HepG2 (cell line): ENCODE results near the gene VAC14. TPM values are rescaled to one million over a fixed set of nuclear protein-coding genes. Genes with fewer than 3 reads are reported as not detected.

ENCODE experiments used
- ARID2 ChIP-seq: sonication (generic); formaldehyde crosslinking; IDR thresholded peaks from 2 replicates; pipeline ENCODE4 v1.8.1; 2022; ENCODE audit warnings: mild to moderate bottlenecking, missing genetic modification reagents, borderline replicate concordance
- CHD4 ChIP-seq: fragments of 200-600 bp; sonication (generic); IDR thresholded peaks from 2 replicates; pipeline ENCODE4 v1.7.0; 2017; ENCODE audit warnings: mild to moderate bottlenecking, low read length, borderline replicate concordance
- MBNL3 ChIP-seq: fragments of 250-450 bp; sonication (Bioruptor Pico); conservative IDR thresholded peaks from 2 replicates; pipeline ENCODE4 v1.8.0; 2022; ENCODE audit warnings: mild to moderate bottlenecking, inconsistent platforms
- MIXL1 ChIP-seq: IDR thresholded peaks from 2 replicates; pipeline ENCODE4 v1.6.1; 2016
- MTA1 ChIP-seq: sonication (generic); formaldehyde crosslinking; IDR thresholded peaks from 2 replicates; pipeline ENCODE4 v1.4.0; 2020; ENCODE audit warnings: missing genetic modification reagents, mild to moderate bottlenecking, borderline replicate concordance
- NCOA1 ChIP-seq: sonication (generic); formaldehyde crosslinking; IDR thresholded peaks from 2 replicates; pipeline ENCODE4 v1.9.0; 2021; ENCODE audit warnings: missing genetic modification reagents
- NFE2L2 ChIP-seq: fragments of 150-350 bp; IDR thresholded peaks from 2 replicates; pipeline ENCODE4 v1.6.1; 2014; ENCODE audit warnings: low read length
- NFIC ChIP-seq: IDR thresholded peaks from 2 replicates; pipeline ENCODE4 v1.6.1; 2012; ENCODE audit warnings: mild to moderate bottlenecking, low read length, inconsistent platforms
- NFKBIZ ChIP-seq: IDR thresholded peaks from 2 replicates; pipeline ENCODE4 v1.6.1; 2018; ENCODE audit warnings: missing genetic modification reagents, missing compliant biosample characterization
- NONO ChIP-seq, 2 experiments: fragments of 450-650 bp in 1 of 2; sonication (generic) in 1 of 2; formaldehyde crosslinking in 1 of 2; IDR thresholded peaks in 1 of 2; conservative IDR thresholded peaks in 1 of 2; 2 replicates each; pipeline versions ENCODE4 v1.6.1 to v1.8.0; 2017 to 2022; ENCODE audit warnings: mild to moderate bottlenecking in 1 of 2, missing genetic modification reagents in 1 of 2, moderate library complexity in 1 of 2
- PREB ChIP-seq: sonication (generic); formaldehyde crosslinking; IDR thresholded peaks from 2 replicates; pipeline ENCODE4 v1.4.0; 2020; ENCODE audit warnings: missing genetic modification reagents
- RBAK ChIP-seq: sonication (generic); formaldehyde crosslinking; IDR thresholded peaks from 2 replicates; pipeline ENCODE4 v1.5.1; 2020; ENCODE audit warnings: mild to moderate bottlenecking, missing genetic modification reagents
- RFXANK ChIP-seq: IDR thresholded peaks from 2 replicates; pipeline ENCODE4 v1.6.1; 2016
- SATB2 ChIP-seq: sonication (generic); formaldehyde crosslinking; IDR thresholded peaks from 2 replicates; pipeline ENCODE4 v1.5.0; 2020; ENCODE audit warnings: missing genetic modification reagents
- SYNCRIP ChIP-seq: fragments of 200-400 bp; formaldehyde crosslinking; IDR thresholded peaks from 2 replicates; pipeline ENCODE4 v1.6.1; 2018; ENCODE audit warnings: mild to moderate bottlenecking, low read depth, low read length; ENCODE audit not compliant: insufficient read depth
- TAF1 ChIP-seq: sonication (generic); formaldehyde crosslinking; IDR thresholded peaks from 2 replicates; pipeline ENCODE4 v1.4.0; 2020; ENCODE audit warnings: missing genetic modification reagents
- TCF12 ChIP-seq, 2 experiments: fragments of 450-650 bp in 1 of 2; sonication (generic) in 1 of 2; formaldehyde crosslinking in 1 of 2; IDR thresholded peaks; 2 replicates each; pipeline versions ENCODE4 v1.6.1 to v1.8.0; 2017 to 2022; ENCODE audit warnings: antibody characterized with exemption in 1 of 2, mild to moderate bottlenecking in 1 of 2, missing genetic modification reagents in 1 of 2, moderate library complexity in 1 of 2
- YY1 ChIP-seq: IDR thresholded peaks from 2 replicates; pipeline ENCODE4 v1.6.1; 2011; ENCODE audit warnings: low read length, low read depth, moderate library complexity, mild to moderate bottlenecking; ENCODE audit not compliant: insufficient read depth, insufficient replicate concordance
- ZMAT3 ChIP-seq: sonication (generic); formaldehyde crosslinking; conservative IDR thresholded peaks from 2 replicates; pipeline ENCODE4 v1.7.0; 2021; ENCODE audit warnings: missing genetic modification reagents
- ZNF225 ChIP-seq: sonication (generic); formaldehyde crosslinking; IDR thresholded peaks from 2 replicates; pipeline ENCODE4 v1.4.0; 2020; ENCODE audit warnings: mild to moderate bottlenecking, missing genetic modification reagents
- ZNF614 ChIP-seq: IDR thresholded peaks from 2 replicates; pipeline ENCODE4 v1.6.1; 2018; ENCODE audit warnings: missing biosample characterization, missing genetic modification reagents, inconsistent platforms, borderline replicate concordance
- ZNF749 ChIP-seq: sonication (generic); formaldehyde crosslinking; IDR thresholded peaks from 2 replicates; pipeline ENCODE4 v1.8.0; 2022; ENCODE audit warnings: mild to moderate bottlenecking, missing genetic modification reagents, moderate library complexity, borderline replicate concordance
- ZNF891 ChIP-seq: sonication (generic); formaldehyde crosslinking; IDR thresholded peaks from 2 replicates; pipeline ENCODE4 v1.5.0; 2020; ENCODE audit warnings: mild to moderate bottlenecking, missing genetic modification reagents
- polyA plus RNA-seq, 8 experiments: library from polyadenylated mRNA; depleted of rRNA in 3 of 8; stranded (reverse) in 7 of 8; unstranded in 1 of 8; fragments of >200 nt; fragmentation: Illumina TruSeq in 4 of 8; extraction: Trizol in 4 of 8; gene quantifications; 2 replicates each; pipeline versions ENCODE4 v1.2.1 to v1.2.3, GENCODE V29; 2011 to 2016; ENCODE audit warnings: low read depth in 4 of 8, missing spikeins in 1 of 8, mixed read lengths in 1 of 8; ENCODE audit not compliant: insufficient read depth in 1 of 8
- total RNA-seq, 5 experiments: library from RNA; depleted of rRNA; stranded (reverse); fragments of >200 nt; fragmentation: Illumina TruSeq; extraction: Trizol; gene quantifications; 2 replicates each; pipeline ENCODE4 v1.2.3, GENCODE V29; 2016; ENCODE audit warnings: low read depth in 1 of 5
- TF ChIP-seq, protein P1 (sequence below): fragments of 450-650 bp; IDR thresholded peaks from 2 replicates; pipeline ENCODE4 v1.6.1; 2017
- TF ChIP-seq, protein P2 (sequence below): sonication (generic); formaldehyde crosslinking; IDR thresholded peaks from 2 replicates; pipeline ENCODE4 v1.5.0; 2020; ENCODE audit warnings: missing genetic modification reagents
- TF ChIP-seq, protein P3 (sequence below): IDR thresholded peaks from 2 replicates; pipeline ENCODE4 v1.6.1; 2016; ENCODE audit warnings: low read depth

Gene VAC14
- total and polyA plus RNA-seq, 2 of the 13 experiments (the other 11 are each of a cell fraction or from before 2014, with no cell fraction given), result 23.5 to 24.6 TPM

GRCh38 chr16:70681382-70682238 lies 119.3 kb downstream of the VAC14 start (continued):
- TF ChIP-seq ZMAT3 (CRISPR knock-in tag) (peak; percentile 89), ZNF225 (CRISPR knock-in tag) (peak; percentile 10; the same call in 1 of the 2 replicates), MTA1 (peak; percentile 95), MIXL1 (peak; percentile 15; the same call in 1 of the 2 replicates), NONO (IDR thresholded peaks at IDR 0.05) (no peak), NONO (CRISPR knock-in tag; conservative IDR thresholded peaks at IDR 0.05) (peak; percentile 30), TCF12 (IDR thresholded peaks at IDR 0.05) (no peak), TCF12 (CRISPR knock-in tag; IDR thresholded peaks at IDR 0.05) (no peak), SYNCRIP (no peak), NFIC (no peak), YY1 (peak; percentile 43), TAF1 (CRISPR knock-in tag) (peak; percentile 58; the same call in 1 of the 2 replicates), ZNF891 (CRISPR knock-in tag) (no peak; the same call in none of the 2 replicates), RFXANK (CRISPR knock-in tag) (peak; percentile 66; the same call in 1 of the 2 replicates), ZNF749 (CRISPR knock-in tag) (no peak), ARID2 (no peak), CHD4 (no peak), RBAK (peak; percentile 81), NFKBIZ (CRISPR knock-in tag) (peak; percentile 60; the same call in 1 of the 2 replicates), MBNL3 (CRISPR knock-in tag) (no peak), PREB (CRISPR knock-in tag) (no peak), NCOA1 (CRISPR knock-in tag) (peak; percentile 93; the same call in 1 of the 2 replicates), NFE2L2 (no peak), ZNF614 (CRISPR knock-in tag) (peak; percentile 40; the same call in 1 of the 2 replicates), SATB2 (CRISPR knock-in tag) (no peak)
- TF ChIP-seq, protein P1, sequence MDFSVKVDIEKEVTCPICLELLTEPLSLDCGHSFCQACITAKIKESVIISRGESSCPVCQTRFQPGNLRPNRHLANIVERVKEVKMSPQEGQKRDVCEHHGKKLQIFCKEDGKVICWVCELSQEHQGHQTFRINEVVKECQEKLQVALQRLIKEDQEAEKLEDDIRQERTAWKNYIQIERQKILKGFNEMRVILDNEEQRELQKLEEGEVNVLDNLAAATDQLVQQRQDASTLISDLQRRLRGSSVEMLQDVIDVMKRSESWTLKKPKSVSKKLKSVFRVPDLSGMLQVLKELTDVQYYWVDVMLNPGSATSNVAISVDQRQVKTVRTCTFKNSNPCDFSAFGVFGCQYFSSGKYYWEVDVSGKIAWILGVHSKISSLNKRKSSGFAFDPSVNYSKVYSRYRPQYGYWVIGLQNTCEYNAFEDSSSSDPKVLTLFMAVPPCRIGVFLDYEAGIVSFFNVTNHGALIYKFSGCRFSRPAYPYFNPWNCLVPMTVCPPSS, result no peak
- TF ChIP-seq, protein P2, sequence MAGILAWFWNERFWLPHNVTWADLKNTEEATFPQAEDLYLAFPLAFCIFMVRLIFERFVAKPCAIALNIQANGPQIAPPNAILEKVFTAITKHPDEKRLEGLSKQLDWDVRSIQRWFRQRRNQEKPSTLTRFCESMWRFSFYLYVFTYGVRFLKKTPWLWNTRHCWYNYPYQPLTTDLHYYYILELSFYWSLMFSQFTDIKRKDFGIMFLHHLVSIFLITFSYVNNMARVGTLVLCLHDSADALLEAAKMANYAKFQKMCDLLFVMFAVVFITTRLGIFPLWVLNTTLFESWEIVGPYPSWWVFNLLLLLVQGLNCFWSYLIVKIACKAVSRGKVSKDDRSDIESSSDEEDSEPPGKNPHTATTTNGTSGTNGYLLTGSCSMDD, result no peak
- TF ChIP-seq, protein P3, sequence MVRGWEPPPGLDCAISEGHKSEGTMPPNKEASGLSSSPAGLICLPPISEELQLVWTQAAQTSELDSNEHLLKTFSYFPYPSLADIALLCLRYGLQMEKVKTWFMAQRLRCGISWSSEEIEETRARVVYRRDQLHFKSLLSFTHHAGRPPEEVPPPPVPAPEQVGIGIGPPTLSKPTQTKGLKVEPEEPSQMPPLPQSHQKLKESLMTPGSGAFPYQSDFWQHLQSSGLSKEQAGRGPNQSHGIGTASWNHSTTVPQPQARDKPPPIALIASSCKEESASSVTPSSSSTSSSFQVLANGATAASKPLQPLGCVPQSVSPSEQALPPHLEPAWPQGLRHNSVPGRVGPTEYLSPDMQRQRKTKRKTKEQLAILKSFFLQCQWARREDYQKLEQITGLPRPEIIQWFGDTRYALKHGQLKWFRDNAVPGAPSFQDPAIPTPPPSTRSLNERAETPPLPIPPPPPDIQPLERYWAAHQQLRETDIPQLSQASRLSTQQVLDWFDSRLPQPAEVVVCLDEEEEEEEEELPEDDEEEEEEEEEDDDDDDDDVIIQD, result no peak
